Thyroid gland (tissue), 4 donors: ENCODE results near the gene MRGPRF. TPM values are rescaled to one million over a fixed set of nuclear protein-coding genes. Genes with fewer than 3 reads are reported as not detected.

Experiments
- DNase-seq, 2 donors: peaks; one replicate each; pipeline ENCODE4 v3.0.0-alpha.2; 2019
- H3K27ac ChIP-seq, 3 donors: fragments of 200-600 bp; sonication (generic); 1 replicate in 2 of 3; 2 replicates in 1 of 3; pipeline ENCODE4 v1.5.1; 2016 to 2019; ENCODE audit warnings: mild to moderate bottlenecking in 1 of 3, moderate library complexity in 1 of 3
- H3K27me3 ChIP-seq: fragments of 200-600 bp; sonication (generic); one replicate; pipeline ENCODE4 v1.5.1; 2019
- H3K36me3 ChIP-seq, 2 donors: fragments of 200-600 bp; sonication (generic); one replicate each; pipeline ENCODE4 v1.5.1; 2016 to 2019
- H3K4me1 ChIP-seq, 2 donors: fragments of 200-600 bp; sonication (generic); one replicate each; pipeline ENCODE4 v1.5.1; 2017 to 2019
- H3K4me3 ChIP-seq, 3 donors: fragments of 200-600 bp; sonication (generic); replicated peaks in 1 of 3; 1 replicate in 2 of 3; 2 replicates in 1 of 3; pipeline ENCODE4 v1.5.1; 2016; ENCODE audit warnings: mild to moderate bottlenecking in 1 of 3
- H3K9me3 ChIP-seq: fragments of 200-600 bp; sonication (generic); one replicate; pipeline ENCODE4 v1.5.1; 2017
- POLR2A ChIP-seq, 2 donors: fragments of 450-650 bp; IDR thresholded peaks; one replicate each; pipeline ENCODE4 v1.6.1; 2017; ENCODE audit warnings: antibody characterized with exemption in 2 of 2, mild to moderate bottlenecking in 2 of 2, moderate library complexity in 1 of 2
- WGBS, 2 donors: methylation state at CpG; one replicate each; pipeline ENCODE4 v1.1.5; 2017; 5-methylcytosine and 5-hydroxymethylcytosine counted together
- intact Hi-C: fragments of 100-400 bp; cut with DNase I; formaldehyde crosslinking; loops from one replicate; pipeline ENCODE4 v1.15.1; 2023
- total RNA-seq, 4 donors: library from RNA; depleted of rRNA; stranded (reverse); fragments of >200 nt; gene quantifications; one replicate each; pipeline ENCODE4 v1.2.3, GENCODE V29; 2016
- TF ChIP-seq, protein P1 (sequence below), 6 experiments: fragments of 200-600 bp in 3 of 6; fragments of 450-650 bp in 3 of 6; sonication (generic) in 3 of 6; IDR thresholded peaks; one replicate each; pipeline ENCODE4 v1.5.1; 2016 to 2019; ENCODE audit warnings: antibody characterized with exemption in 6 of 6, mild to moderate bottlenecking in 2 of 6, inconsistent platforms in 1 of 6, moderate library complexity in 1 of 6

The MRGPRF gene
- total RNA-seq, 4 donors from 2014 or later, result 5.0 to 7.6 (median 6.6) TPM

- WGBS, 2 donors, result 78 to 82% methylated on average over 3 to 5 of the region's 8 CpGs
Measured at GRCh38 chr11:68980776-68981065, 32.3 kb downstream of the MRGPRF start, which contains the start of gene MRGPRD. Gene MRGPRD, minus strand, starts transcription at chr11:68980986. Its CDS starts 0 bp downstream, at chr11:68980986.

GRCh38 chr11:68979931-68980775 is 32.9 kb downstream of the MRGPRF start:
- Histone ChIP-seq H3K9me3 (no peaks in the 10 kb centered on the region), H3K4me3 (no peak overlapping the region), H3K27ac (no peak overlapping the region), H3K27me3 (no peaks in the 10 kb centered on the region), H3K36me3 (no peaks in the 10 kb centered on the region), H3K4me1 (no peaks in the 10 kb centered on the region)
- no peak for DNase-seq
- TF ChIP-seq POLR2A (IDR thresholded peaks at IDR 0.05), result no peak
- whole genome bisulfite sequencing, 2 donors, result 83 to 90% methylated on average over 28 to 33 of the region's 33 CpGs
- intact Hi-C loops, result no loop called here

More at GRCh38 chr11:68980776-68981065, 32.3 kb downstream of the MRGPRF start, which contains the start of gene MRGPRD:
- Histone ChIP-seq H3K9me3 (no peaks in the 10 kb centered on the region), H3K27me3 (no peaks in the 10 kb centered on the region), H3K27ac (no peak within 1 kb of the TSS), H3K4me3 (no peak within 1 kb of the TSS), H3K36me3 (no peaks in the 10 kb centered on the region), H3K4me1 (no peaks in the 10 kb centered on the region)
- intact Hi-C loops, result no loop called here
- TF ChIP-seq, protein P1, sequence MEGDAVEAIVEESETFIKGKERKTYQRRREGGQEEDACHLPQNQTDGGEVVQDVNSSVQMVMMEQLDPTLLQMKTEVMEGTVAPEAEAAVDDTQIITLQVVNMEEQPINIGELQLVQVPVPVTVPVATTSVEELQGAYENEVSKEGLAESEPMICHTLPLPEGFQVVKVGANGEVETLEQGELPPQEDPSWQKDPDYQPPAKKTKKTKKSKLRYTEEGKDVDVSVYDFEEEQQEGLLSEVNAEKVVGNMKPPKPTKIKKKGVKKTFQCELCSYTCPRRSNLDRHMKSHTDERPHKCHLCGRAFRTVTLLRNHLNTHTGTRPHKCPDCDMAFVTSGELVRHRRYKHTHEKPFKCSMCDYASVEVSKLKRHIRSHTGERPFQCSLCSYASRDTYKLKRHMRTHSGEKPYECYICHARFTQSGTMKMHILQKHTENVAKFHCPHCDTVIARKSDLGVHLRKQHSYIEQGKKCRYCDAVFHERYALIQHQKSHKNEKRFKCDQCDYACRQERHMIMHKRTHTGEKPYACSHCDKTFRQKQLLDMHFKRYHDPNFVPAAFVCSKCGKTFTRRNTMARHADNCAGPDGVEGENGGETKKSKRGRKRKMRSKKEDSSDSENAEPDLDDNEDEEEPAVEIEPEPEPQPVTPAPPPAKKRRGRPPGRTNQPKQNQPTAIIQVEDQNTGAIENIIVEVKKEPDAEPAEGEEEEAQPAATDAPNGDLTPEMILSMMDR (IDR thresholded peaks at IDR 0.05), result no peak
- TF ChIP-seq POLR2A (IDR thresholded peaks at IDR 0.05), result no peak
- no peak for DNase-seq

DNA sequence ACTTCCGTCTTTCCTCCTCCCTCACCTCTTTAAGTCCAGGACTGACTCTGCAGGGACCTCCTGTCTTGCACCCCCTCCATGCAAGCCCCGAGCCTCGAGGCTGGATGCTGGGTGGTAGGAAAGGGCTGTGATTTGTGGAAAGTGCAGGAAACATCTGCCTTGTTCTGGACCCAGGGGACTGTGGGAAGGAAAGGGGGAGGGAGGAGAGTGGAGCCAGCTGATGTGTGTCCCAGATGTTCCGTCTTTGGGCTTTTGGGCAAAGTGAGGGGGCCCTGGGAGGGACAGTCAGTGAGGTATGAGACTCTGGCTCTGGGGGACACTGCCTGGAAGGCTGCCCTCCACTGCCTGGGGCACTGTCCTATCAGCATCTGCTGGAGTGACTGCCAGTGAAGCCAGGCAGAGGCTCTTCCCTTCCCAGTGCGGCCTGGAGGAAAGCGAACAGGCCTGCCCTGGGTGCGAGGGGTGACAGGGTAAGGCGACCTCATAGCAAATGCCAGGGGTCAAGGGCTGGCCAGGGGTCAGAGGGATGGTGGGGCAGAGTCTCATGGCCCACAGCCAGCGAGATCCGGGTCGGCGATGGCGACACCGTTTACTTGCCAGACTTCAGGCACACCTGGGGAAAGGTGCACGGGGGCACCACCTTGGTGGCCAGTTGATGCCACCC is 34.0 kb downstream of the MRGPRF start:
- no peak for TF ChIP-seq POLR2A (IDR thresholded peaks at IDR 0.05)
- TF ChIP-seq, protein P1 (IDR thresholded peaks at IDR 0.05), result no peak
- DNase-seq, result no peak
- WGBS, 2 donors, result 72 to 76% methylated on average over 10 to 14 of the region's 15 CpGs

DNA sequence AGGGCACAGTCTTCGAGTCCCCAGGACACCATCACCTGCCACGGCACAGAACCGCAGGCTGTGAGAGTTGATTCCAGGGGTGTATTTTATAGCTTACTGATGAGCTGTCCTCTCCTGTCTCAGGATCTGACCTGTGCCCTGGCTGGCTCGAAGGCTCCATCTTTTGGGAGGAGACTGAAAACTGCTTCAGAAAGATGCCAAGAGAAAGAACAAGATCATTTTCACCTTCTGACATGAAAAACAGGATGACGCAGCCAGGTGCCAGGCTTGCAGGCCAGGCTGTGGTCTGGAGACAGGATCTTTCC is 34.5 kb downstream of the MRGPRF start:
- intact Hi-C loops, result no loop called here
- DNase-seq, result no peak
- no peak for TF ChIP-seq POLR2A (IDR thresholded peaks at IDR 0.05)
- TF ChIP-seq, protein P1 (IDR thresholded peaks at IDR 0.05), result no peak
- Histone ChIP-seq H3K4me3 (no peak overlapping the region), H3K9me3 (no peaks in the 10 kb centered on the region), H3K36me3 (no peaks in the 10 kb centered on the region), H3K4me1 (no peaks in the 10 kb centered on the region), H3K27ac (no peak overlapping the region), H3K27me3 (no peaks in the 10 kb centered on the region)
- 67 to 81% methylated on average over 5 of the region's 5 CpGs for WGBS, 2 donors

More for the DNA sequence above, 34.0 kb downstream of the MRGPRF start:
- Histone ChIP-seq H3K4me3 (no peak overlapping the region), H3K27ac (no peak overlapping the region), H3K9me3 (no peaks in the 10 kb centered on the region), H3K27me3 (no peaks in the 10 kb centered on the region), H3K36me3 (no peaks in the 10 kb centered on the region), H3K4me1 (no peaks in the 10 kb centered on the region)
- intact Hi-C loops, result no loop called here

- H3K4me1 ChIP-seq, result no peaks in the 10 kb centered on the region
- WGBS, 2 donors, result 77 to 78% methylated on average over 14 of the region's 14 CpGs
- H3K36me3 ChIP-seq, result no peaks in the 10 kb centered on the region
- DNase-seq, result no peak
- intact Hi-C loops, result no loop called here
- no peak overlapping the region for H3K27ac ChIP-seq
- no peak for TF ChIP-seq POLR2A (IDR thresholded peaks at IDR 0.05)
- TF ChIP-seq, protein P1 (IDR thresholded peaks at IDR 0.05), result no peak
- no peaks in the 10 kb centered on the region for H3K27me3 ChIP-seq
- no peaks in the 10 kb centered on the region for H3K9me3 ChIP-seq
- no peak overlapping the region for H3K4me3 ChIP-seq
Measured at GRCh38 chr11:68977781-68978625, 35.0 kb downstream of the MRGPRF start.
